GM20000 (cell line): ENCODE data around the gene CUX1.

Source experiments
- DNase-seq: peaks from one replicate; pipeline ENCODE4 v3.0.0; 2012; ENCODE audit warnings: low spot score
- CTCF ChIP-seq: IDR thresholded peaks from 2 replicates; pipeline ENCODE4 v1.5.1; 2012; ENCODE audit warnings: mild to moderate bottlenecking, control low read depth; ENCODE audit errors: extremely low read depth, missing control alignments

CUX1 gene

GRCh38 chr7:102103027-102103372, 285.6 kb downstream of the CUX1 start:
- no peak for TF ChIP-seq CTCF
- no peak for DNase-seq

- DNase-seq = no peak
- TF ChIP-seq CTCF = no peak
Observed at GRCh38 chr7:102104245-102104644, 286.8 kb downstream of the CUX1 start.

GRCh38 chr7:102106625-102107024, 289.2 kb downstream of the CUX1 start:
- no peak for DNase-seq
- TF ChIP-seq CTCF = no peak

GRCh38 chr7:102107474-102108104, 290.2 kb downstream of the CUX1 start:
- DNase-seq = no peak
- no peak for TF ChIP-seq CTCF

GRCh38 chr7:102111061-102112041, 293.9 kb downstream of the CUX1 start:
- no peak for TF ChIP-seq CTCF
- no peak for DNase-seq

GRCh38 chr7:102115181-102115580, 297.8 kb downstream of the CUX1 start:
- no peak for TF ChIP-seq CTCF
- no peak for DNase-seq

GRCh38 chr7:102115931-102116330, 298.5 kb downstream of the CUX1 start:
- no peak for DNase-seq
- TF ChIP-seq CTCF = no peak
